ENCODE results near the gene GALNT10.

The GALNT10 gene

DNA sequence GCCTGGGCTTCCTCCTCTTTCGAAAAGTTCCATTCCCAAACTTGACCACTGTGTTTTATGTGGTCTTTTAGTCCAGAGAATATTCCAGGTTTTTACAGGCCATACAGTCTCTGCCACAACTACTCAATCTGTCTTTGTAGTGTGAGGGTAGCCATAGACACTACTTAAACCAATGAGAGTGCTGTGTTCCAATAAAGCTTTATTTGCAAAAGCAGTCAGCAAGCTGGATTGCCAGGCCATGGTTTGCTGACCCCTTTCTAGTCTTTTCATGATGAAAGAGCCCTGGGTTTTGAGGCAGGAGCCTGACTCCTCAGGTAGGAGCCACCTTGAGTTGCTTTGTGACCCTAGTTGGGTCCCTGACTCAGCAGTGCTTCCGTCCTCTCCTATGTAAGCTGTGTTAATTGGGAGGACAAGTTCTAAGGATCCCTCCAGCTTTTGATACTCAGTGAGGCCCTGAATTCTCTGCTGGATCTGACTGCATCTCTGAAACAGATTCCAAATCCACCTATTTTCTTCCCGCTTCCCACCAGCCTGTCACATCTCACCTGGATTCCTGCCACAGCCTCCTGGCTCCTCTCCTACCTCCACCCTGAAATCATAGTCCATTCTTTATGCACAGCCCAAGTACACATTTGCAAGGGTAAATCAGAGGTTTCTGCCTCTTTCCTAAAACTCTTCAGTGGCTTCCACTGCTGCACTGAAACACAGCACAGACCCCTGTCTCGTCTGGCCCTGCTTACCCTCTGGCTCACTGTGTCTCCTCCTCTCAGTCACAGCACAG, 13.5 kb downstream of the GALNT10 start:
- DNase-seq: no peak

DNA sequence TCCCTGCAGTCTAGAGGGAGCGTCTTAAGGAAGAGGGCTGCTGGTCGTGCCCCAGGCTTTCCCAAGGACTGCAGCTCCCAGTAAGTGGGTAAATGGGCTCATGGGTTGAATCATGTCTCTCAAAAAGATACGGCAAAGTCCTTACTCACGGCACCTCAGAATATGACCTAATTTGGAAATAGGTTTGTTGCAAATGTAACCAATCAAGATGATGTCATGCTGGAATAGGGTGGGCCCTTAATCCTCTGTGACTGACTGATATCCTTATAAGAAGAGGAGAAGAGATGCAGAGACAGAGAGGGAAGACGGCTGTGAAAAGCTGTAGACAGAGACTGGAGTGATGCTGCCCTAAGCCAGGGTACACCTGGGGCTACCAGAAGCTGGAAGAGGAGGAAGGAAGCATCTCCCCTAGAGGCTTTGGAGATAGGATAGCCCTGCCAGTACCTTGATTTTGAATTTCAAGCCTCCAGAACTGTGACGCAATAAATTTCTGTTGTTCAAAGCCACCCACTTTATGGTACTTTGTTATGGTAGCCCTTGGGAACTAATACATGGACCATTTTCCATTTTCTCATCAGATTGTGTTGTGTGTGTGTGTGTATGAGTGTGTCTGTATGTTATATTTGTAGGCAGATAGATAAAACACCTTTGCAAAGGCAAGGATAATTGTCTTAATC, 15.0 kb downstream of the GALNT10 start:
- no peak for DNase-seq

DNA sequence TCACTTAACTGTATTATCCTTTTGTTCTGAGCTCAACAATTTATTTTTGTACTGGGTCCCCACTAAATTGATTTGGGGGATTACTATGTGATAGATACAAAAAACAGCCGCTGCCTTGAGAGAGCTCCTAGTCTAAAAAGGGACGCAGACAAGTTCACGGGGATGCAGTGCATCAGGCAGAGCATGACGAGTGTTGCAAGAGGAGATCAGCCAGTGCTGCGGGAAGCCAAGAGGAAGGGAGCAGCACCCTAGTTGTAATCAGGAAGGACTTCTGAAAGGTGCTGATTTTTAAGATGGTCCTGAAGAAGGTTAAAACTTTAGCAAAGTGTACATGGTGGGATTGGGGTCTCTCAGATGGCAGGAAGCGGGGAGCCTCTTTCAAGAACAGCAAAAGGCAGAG, 15.8 kb downstream of the GALNT10 start:
- DNase-seq: no peak

DNA sequence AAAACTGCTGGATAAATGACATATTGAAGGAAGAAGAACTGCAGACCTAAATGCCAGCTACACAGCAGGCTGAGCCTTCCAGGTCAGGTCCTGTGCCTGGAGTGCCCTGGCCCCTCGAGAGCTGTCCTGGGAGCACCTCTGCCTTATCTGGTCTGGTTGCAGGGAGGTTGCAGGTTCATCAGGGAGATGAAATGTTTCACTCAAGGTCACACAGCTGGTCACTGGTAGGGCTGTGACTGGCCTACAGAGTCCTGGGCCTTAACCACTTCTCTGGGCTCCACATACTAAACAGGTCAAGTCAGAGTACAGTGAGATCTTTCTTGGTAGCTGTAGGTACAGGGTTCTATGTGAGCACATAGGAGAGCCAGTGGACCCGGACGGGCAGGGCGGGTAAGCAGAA, 16.7 kb downstream of the GALNT10 start:
- DNase-seq: no peak

DNA sequence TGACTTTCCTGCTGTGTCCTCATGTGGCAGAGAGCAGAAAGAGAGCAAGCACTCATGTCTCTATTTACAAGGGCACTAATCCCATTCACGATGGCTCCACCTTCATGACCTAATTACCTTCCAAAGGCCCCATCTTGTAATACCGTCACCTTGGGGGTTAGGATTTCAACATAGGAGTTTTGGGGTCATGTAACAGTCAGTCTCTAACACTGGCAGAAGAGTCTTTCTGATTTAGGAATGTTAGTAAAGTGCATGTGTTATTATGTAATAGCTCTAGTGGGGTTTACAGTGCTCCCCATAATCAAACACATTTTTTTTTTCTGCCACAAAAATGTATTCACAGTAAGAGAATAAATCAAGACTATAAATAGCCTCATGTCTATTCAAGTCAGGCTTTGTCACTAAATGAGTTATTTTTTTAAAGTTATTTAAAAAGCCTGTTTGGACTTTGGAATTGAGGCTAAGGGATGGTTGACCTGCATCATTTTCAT, 19.1 kb downstream of the GALNT10 start:
- no peak for DNase-seq

DNA sequence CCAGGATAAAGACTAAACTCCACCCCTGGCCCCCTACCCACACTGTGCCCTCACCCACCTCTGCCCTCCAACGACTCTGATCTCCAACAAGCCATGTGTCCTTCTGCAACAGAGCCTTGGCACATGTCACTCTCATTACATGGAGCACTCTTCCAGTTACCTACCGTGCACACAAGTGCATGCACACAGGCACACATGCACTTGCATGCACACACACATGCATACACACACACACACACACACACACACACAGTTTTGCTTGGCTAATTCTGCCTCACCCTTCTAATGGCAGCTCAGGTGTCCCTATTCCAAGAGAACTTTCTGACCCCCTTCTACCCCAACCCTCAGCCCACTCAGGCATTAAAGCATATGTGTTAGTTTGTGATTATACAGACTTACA, 19.6 kb downstream of the GALNT10 start:
- DNase-seq: no peak

DNA sequence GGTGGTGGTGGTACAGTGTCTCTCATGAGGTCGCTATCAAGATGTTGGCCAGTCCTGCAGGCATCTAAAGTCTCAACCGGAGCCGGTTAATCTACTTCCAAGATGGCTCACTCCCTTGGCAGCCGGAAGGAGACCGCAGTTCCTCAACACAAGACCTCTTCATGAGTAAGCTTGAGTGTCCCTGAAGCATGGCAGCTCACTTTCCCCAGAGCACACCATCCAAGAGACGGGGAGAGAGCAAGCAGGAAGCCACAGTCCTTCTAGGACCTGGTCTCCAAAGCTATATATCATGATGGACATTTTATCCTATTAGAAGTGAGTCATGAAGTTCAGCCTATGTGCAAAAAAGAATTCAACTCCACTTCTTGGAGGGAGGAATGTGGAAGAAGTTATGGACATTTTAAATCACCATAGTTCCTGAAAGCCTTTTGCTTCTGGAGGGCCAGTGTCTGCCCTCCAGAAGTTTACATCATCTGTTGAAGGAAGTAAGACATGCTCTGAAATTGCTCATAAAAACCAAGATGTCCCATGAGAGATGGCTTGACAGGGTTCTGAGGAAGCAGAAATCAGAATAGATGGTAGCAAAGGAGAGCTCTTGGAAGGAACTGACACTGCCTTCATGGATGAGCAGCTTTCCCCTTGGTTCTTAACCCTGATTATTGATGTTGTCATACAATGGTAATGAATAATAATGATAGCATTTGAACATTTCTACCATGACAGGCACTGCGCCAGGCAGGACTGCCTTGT, 21.3 kb downstream of the GALNT10 start:
- DNase-seq: no peak

DNA sequence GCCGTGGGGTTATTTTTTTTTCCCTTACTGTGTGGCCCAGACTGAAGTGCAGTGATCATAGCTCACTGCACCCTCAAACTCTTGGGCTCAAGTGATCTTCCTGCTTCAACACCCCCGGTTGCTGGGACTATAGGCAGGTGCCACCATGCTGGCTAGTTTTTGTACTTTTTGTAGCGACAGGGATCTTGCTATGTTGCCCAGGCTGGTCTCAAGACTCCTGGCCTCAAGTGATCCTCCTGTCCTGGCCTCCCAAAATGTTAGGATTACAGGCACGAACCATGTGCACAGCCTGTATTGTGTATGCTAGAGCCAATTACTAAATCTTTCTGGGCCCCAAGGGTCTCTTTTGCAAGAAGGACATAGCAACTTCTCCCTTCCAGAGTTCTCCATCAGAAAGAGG, 23.1 kb downstream of the GALNT10 start:
- DNase-seq: no peak

DNA sequence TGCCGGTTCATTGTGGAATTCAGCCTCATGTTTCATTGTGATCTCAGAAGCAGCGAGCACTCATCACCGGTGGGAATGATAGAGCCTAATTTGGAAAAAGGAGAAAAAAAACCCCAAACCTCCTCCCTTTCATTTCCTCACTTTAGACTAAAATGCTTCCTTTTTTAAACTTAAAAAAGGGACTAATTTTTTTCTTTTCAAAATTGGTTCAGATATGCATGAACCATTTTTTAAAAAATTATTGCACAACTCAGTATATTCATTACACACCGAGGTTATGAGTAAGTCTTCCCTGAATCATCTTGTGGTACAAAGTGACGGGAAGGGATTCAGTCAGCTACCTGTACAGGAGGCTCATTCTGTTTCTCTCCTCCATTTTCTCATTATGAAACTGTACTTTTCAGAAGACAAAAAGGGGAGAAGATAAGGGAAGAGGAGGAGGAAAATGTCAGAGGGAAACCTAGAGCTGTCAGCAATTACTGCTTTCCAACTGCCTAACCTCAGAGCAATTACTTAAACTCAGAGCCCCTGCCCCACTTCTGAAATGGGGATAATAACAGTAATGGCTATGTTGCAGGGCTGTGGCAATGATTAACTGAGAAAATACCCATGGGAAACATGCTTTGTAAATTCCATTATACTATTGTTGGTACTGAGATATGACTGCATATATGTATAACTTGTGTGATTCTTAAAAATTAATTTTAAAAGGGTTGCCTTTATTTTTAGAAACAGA, 24.0 kb downstream of the GALNT10 start:
- no peak for DNase-seq

DNA sequence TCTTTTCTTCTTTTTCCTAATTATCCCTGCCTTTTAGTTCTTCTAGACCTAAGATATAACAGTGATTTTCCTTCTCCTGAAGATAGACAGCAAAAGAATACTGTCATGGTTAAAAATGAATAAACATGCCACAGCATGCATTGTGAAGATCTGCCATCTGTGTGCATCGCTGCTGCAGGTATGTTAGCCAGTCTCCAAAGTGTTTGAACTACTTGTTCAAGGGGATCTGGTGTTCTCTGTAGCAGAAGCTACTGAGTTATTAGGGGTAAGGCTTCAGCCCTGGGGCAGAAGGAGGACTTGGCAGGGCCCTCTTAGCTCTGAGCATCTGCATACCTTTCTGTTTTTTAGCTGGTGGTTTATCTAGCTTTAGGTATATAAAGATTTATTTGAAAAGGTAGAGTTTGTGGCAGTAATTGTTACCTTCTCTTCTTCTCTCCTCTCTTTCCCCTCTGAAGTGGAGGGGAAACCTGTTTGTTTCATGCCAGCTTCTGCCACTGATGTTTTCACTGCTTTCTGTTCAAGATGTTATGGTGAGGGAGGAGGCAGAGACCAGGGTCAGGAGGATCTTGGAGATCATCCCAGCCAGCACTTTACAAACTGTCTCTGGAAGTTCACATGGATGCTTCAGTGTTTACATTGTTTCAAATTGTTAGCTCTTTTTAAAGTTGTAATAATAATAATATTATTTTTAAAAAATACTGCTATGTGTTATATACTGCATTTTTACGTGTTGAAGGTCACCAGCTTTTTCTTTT, 25.2 kb downstream of the GALNT10 start:
- DNase-seq: no peak

DNA sequence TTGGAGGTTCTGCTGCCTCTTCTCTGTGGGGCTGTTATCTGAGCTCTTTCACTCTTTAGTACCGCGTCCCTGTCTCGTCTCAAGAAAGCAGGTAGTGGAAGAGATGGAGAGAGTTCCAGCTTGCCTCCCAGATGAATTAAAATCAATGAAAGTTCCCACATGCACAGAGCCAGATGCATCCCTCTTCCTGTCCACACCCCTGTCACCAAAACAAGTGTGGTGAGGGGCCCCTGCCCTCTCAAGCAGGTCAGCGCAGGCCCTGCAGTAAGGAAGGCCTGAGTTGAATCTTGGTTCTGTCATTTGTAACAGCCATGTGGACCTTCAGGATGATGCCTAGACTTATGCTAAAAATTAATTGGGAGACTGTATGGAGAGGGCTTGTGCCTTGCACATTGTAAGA, 26.9 kb downstream of the GALNT10 start:
- no peak for DNase-seq

DNA sequence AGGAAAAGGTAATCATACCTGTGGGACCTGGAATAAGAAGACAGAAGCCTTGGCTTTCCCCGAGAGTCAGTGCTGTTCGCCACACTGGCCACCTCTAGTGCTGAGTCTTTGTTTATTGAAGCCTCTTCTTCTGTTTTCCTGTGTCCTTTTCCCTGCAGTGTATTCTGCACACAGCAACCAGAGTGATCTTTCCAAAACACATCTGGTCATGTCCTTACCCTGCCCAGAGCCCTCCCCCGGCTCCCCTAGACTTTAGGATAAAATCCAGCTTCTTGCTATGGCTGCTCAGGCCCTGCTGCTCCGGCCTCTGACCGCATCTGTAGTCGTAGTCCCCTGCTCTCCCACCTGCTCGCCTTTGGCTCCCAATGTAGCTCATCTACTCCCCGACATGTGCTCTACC, 28.3 kb downstream of the GALNT10 start:
- no peak for DNase-seq

DNA sequence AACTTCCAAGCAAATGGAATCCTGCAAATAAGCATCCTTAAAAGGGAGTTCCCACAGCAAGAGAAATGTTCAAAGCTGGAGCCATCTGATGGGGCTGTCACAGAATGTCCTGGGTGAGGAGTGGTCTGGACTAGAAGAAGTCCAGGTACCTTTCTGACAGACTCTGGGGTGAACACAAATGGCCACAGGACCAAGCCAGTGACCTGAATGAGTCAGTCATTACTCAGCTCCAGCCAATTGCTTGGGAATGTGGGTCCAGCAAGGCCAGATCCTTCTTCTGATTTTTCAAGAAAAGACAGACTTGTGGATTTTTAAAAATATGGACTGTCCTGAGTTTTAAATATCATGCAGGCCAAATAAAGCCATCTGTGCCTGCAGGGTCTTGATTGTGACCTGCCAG, 30.1 kb downstream of the GALNT10 start:
- DNase-seq: no peak

DNA sequence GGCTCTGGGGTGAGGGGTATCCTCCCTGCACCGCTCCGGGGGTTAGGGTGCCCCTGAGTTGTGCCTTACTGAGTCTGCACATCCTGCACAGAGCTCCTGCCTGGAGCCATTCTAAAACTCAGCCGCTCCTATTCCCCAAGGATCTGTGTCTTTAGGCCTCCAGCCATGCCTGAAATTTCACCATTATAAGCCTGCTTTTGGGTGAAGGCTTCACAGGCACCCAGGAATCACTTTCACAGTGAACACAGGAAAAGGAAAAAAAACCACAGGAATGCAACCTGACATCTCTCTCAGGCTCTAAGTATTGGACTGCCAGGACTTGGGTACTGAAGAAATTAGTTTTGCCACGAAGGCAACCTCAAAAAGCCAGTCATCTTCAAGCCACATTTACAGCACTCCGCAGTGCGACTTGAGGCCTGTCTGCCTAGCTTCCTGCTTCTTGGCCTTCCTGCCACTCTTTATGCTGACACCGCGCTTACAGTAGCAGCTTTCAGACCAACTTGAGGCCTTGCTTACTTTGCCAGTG, 30.9 kb downstream of the GALNT10 start:
- peak; percentile 79 for DNase-seq

DNA sequence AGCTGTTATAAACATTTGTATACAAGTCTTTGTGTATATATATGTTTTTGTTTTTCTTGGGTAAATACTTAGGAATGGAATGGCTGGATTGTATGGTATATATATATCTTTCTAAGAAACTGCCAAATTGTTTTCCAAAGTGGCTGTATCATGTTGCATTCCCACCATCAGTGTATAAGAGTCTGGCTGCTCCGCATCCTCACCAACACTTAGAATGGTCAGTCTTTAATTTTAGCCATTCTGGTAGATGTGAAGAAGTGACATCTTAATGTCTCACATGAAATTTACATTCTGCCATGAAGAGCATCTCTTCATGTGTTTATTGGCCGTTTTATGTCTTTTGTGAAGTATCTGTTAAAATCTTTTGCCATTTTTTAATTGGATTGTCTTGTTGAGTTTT, 31.9 kb downstream of the GALNT10 start:
- DNase-seq: no peak

DNA sequence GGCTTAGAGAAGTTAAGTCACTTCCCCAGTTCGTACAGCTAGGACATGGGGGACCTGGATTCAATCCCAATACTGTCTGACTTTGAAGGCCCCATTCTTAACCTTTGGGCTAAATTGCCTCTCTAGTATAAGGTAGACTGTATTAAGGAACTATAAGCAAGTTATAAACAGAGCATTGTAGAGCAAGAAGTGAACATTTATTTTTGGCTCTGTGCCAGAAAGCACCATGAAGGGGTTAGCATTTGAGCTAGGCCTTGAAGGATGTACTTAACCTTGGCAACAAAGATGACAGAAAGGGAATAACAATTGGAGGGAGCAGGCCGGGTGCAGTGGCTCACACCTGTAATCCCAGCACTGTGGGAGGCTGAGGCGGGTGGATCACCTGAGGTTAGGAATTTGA, 32.8 kb downstream of the GALNT10 start:
- DNase-seq: no peak

DNA sequence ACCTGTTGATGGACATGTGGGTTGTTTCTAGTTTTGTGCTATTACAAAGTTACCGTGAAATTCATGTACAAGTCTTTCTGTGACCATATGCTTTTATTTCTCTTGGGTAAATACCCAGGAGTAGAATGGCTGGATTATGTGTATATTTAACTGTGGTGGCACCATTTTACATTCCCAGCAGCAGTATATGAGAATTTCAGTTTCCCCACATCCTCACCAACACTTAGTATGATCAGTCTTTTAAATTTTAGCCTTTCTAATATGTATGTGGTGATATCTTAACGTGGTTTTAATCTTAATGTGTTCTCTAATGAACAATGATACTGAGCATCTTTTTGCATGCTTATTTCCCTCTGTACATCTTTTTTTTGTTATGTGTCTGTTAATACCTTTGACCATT, 36.6 kb downstream of the GALNT10 start:
- DNase-seq: no peak

DNA sequence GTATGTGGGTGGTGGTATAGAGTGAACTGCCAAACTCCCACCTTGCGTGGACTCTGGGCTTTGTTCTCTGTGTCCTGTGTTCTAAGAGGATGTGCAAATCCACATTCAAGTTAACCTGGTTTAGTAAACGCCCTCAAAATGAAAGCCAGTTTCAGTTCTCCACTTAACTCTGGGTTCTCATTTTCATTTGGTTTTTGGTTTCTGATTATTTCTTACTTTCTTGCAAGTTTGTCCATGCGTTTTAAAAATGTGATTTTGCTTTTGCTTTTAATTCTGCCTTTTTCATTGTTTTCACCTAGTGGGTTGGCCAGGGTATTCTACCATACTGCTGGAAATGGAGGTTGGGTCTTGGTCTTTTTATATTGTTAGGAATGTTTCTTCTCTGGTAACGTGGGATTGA, 38.2 kb downstream of the GALNT10 start:
- no peak for DNase-seq

DNA sequence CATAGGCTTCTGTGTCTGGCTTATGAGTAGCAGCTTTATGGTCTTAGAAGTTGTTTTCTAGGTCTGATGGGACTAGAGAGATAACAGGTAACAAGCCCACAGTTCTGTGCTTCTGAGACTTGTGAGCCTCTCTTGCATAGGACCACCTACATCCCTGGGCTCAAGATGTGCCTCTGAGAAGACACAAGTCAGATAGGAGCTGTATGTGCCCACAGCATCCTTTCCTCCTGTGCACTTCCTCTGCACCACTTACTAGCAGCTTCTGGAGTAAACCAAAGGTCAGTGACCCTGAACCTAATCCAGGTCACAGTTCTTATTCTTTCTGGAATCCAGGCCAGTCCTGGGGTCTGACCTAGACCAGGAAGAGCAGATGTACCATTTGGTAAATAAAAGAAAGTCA, 40.0 kb downstream of the GALNT10 start:
- DNase-seq: no peak

DNA sequence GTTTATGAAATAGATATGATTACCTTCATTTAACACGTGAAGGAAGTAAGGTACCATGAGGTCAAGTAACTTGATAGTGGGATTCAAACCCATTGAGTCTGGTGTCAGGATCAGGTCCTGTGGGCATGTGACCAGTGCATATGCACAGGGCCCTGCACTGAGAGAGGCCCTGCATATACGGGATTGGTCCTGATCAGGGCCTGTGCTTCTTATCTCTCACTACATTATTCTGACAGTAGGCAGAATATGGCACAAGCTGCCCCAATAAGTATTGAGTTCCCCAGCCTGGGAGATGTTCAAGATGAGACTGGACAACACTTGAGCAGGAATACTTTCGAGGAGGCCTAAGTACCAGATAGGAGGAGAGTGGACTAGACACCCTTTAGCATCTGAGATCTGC, 44.0 kb downstream of the GALNT10 start:
- DNase-seq: no peak

DNA sequence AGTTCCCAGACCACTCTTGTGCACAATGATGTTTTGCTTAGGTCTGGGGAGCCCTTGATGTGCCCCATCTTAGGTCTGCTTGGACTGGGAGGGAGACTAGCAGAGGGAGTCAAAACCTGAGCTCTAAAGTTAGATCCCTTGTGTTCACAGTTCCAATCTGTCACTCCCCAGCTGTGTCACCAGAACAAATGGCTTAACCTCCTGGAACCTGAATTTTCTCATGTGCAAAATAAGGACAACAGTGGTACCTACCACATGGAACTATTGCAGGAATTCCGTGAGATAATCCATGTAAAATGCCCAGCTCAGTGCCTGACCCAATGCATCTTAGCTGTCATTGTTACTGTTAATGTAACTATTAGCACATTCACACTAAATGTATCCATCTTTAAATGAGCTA, 45.5 kb downstream of the GALNT10 start:
- DNase-seq: no peak
